ENCODE measurements around the gene CLPTM1.

CLPTM1 gene

DNA sequence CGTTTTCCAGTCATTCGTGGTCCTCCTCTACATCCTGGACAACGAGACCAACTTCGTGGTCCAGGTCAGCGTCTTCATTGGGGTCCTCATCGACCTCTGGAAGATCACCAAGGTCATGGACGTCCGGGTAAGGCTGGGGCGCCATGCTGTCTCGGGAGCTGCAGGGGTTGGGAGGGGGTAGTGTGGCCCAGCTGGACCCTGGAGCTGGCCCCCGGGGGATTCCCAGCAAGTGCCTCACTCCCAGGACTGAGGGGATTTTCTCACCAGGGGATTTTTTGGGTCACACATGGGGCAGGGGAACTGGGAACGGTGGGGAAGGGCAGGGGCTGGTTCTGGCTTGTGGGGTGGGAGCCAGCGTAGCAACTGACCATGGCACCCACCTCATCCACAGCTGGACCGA is 35.3 kb downstream of the CLPTM1 start:
- H3K4me2 ChIP-seq (ENCODE audit: insufficient read depth, low read length, poor library complexity, severe bottlenecking): no peak overlapping the region
- peaks cover 23 to 80% of the 10 kb centered on the region in 2 donors for H3K36me3 ChIP-seq (replicated peaks in 1 of 2; ENCODE audit: control insufficient read depth in 2 of 2, insufficient read depth in 2 of 2, low read length in 2 of 2)
- no peaks in the 10 kb centered on the region for H3K4me1 ChIP-seq (ENCODE audit: control insufficient read depth in 2 of 2, insufficient read depth in 1 of 2, low read depth in 1 of 2, low read length in 2 of 2)
- peaks cover 2% of the 10 kb centered on the region for H3K79me1 ChIP-seq (ENCODE audit: low read depth, low read length)
- H2AK5ac ChIP-seq (ENCODE audit: low read depth, low read length): no peak overlapping the region
- no peak overlapping the region for H2BK15ac ChIP-seq (ENCODE audit: low read length)
- no peak overlapping the region for H3K4me3 ChIP-seq (ENCODE audit: low read length in 2 of 2)
- DNase-seq (ENCODE audit: low spot score): no peak
- no peak overlapping the region for H3K4ac ChIP-seq (ENCODE audit: low read length)
- no peak overlapping the region for H4K8ac ChIP-seq (ENCODE audit: low read depth, low read length)
- WGBS, 2 donors (ENCODE audit: extremely low coverage in 2 of 2, insufficient read length in 2 of 2, insufficient replicate concordance in 1 of 2): no CpG with 5 or more reads among the region's 14 CpGs
- no peak overlapping the region for H3K23ac ChIP-seq (ENCODE audit: low read depth, low read length, poor library complexity)
- no peak overlapping the region for H3K27ac ChIP-seq (replicated peaks; ENCODE audit: low read length)
- no peaks in the 10 kb centered on the region for H3K27me3 ChIP-seq (ENCODE audit: control insufficient read depth in 3 of 3, insufficient read depth in 3 of 3, low read depth in 1 of 3, low read length in 3 of 3)
- H2BK12ac ChIP-seq (ENCODE audit: low read length): no peak overlapping the region
- H2BK120ac ChIP-seq (ENCODE audit: low read depth, low read length): no peak overlapping the region
- H3K9me3 ChIP-seq (replicated peaks in 1 of 2; ENCODE audit: control insufficient read depth in 2 of 2, insufficient read depth in 1 of 2, low read depth in 1 of 2, low read length in 2 of 2): no peaks in the 10 kb centered on the region
- H2BK5ac ChIP-seq (ENCODE audit: low read length): no peak overlapping the region
- H3K18ac ChIP-seq (ENCODE audit: low read length): no peak overlapping the region
- no peak overlapping the region for H3K9ac ChIP-seq (ENCODE audit: low read depth, low read length, poor library complexity)
- H2AFZ ChIP-seq (ENCODE audit: low read length): no peak overlapping the region
- no peak overlapping the region for H3K14ac ChIP-seq (ENCODE audit: low read length)
- H4K91ac ChIP-seq (ENCODE audit: low read depth, low read length, poor library complexity): no peak overlapping the region

DNA sequence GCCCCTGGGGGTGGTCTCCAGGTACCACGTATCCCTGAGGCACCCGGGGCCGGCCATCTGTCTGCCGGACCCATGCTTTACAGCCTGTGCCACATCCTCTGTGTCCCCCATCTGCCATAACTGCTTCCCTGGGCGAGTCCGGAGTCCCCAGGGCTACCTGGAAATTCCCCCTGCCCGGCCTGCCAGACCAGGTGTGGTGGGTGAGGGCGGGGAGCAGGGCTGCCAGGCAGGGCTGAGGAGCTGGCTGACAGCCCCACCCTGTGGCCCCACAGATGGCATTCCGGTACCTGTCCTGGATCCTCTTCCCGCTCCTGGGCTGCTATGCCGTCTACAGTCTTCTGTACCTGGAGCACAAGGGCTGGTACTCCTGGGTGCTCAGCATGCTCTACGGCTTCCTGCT is 35.8 kb downstream of the CLPTM1 start:
- Histone ChIP-seq H2BK12ac (ENCODE audit: low read length) (no peak overlapping the region), H3K79me1 (ENCODE audit: low read depth, low read length) (peaks cover 2% of the 10 kb centered on the region), H3K27ac (replicated peaks; ENCODE audit: low read length) (no peak overlapping the region), H3K4me3 (ENCODE audit: low read length in 2 of 2) (no peak overlapping the region), H2BK120ac (ENCODE audit: low read depth, low read length) (no peak overlapping the region), H3K23ac (ENCODE audit: low read depth, low read length, poor library complexity) (no peak overlapping the region), H3K4ac (ENCODE audit: low read length) (no peak overlapping the region), H4K91ac (ENCODE audit: low read depth, low read length, poor library complexity) (no peak overlapping the region), H3K27me3 (ENCODE audit: control insufficient read depth in 3 of 3, insufficient read depth in 3 of 3, low read depth in 1 of 3, low read length in 3 of 3) (no peaks in the 10 kb centered on the region), H4K8ac (ENCODE audit: low read depth, low read length) (no peak overlapping the region), H3K9ac (ENCODE audit: low read depth, low read length, poor library complexity) (no peak overlapping the region), H3K14ac (ENCODE audit: low read length) (no peak overlapping the region), H2BK15ac (ENCODE audit: low read length) (no peak overlapping the region), H3K4me1 (ENCODE audit: control insufficient read depth in 2 of 2, insufficient read depth in 1 of 2, low read depth in 1 of 2, low read length in 2 of 2) (no peaks in the 10 kb centered on the region), H3K36me3 (replicated peaks in 1 of 2; ENCODE audit: control insufficient read depth in 2 of 2, insufficient read depth in 2 of 2, low read length in 2 of 2) (peaks cover 22 to 75% of the 10 kb centered on the region in 2 donors), H2AFZ (ENCODE audit: low read length) (no peak overlapping the region), H3K9me3 (replicated peaks in 1 of 2; ENCODE audit: control insufficient read depth in 2 of 2, insufficient read depth in 1 of 2, low read depth in 1 of 2, low read length in 2 of 2) (no peaks in the 10 kb centered on the region), H2AK5ac (ENCODE audit: low read depth, low read length) (no peak overlapping the region), H3K18ac (ENCODE audit: low read length) (no peak overlapping the region), H2BK5ac (ENCODE audit: low read length) (no peak overlapping the region), H3K4me2 (ENCODE audit: insufficient read depth, low read length, poor library complexity, severe bottlenecking) (no peak overlapping the region)
- DNase-seq (ENCODE audit: low spot score): no peak
- no CpG with 5 or more reads among the region's 12 CpGs for WGBS, 2 donors (ENCODE audit: extremely low coverage in 2 of 2, insufficient read length in 2 of 2, insufficient replicate concordance in 1 of 2)

DNA sequence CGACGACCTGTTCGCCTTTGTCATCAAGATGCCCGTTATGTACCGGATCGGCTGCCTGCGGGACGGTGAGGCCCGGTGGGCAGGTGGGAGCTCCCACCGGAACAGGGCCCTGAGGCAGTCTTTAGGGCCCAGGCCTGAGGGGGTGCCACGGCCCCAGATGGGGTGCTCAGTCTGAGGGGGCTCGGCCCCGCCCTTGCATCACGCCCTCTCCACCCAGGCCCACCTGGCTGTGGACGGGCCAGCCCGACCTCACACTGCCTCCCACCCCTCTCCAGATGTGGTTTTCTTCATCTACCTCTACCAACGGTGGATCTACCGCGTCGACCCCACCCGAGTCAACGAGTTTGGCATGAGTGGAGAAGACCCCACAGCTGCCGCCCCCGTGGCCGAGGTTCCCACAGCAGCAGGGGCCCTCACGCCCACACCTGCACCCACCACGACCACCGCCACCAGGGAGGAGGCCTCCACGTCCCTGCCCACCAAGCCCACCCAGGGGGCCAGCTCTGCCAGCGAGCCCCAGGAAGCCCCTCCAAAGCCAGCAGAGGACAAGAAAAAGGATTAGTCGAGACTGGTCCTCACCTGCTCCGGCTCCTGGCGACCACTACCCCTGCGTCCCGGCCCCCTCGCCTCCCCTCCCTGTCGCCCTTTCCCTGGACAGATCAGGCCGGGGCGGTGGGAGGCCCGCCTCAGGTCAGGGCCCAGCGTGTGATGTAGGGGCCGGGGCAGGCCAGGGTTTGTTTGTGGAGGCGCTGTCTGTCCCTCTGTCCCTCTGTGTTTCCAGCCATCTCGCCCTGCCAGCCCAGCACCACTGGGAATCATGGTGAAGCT is 37.4 kb downstream of the CLPTM1 start:
- WGBS, 2 donors (ENCODE audit: extremely low coverage in 2 of 2, insufficient read length in 2 of 2, insufficient replicate concordance in 1 of 2): no CpG with 5 or more reads among the region's 44 CpGs
- DNase-seq (ENCODE audit: low spot score): no peak
- H3K9ac ChIP-seq (ENCODE audit: low read depth, low read length, poor library complexity): no peak overlapping the region

GRCh38 chr19:44993526-44993925 is 38.3 kb downstream of the CLPTM1 start:
- Histone ChIP-seq H3K36me3 (replicated peaks in 1 of 2; ENCODE audit: control insufficient read depth in 2 of 2, insufficient read depth in 2 of 2, low read length in 2 of 2) (peaks cover 16 to 53% of the 10 kb centered on the region in 2 donors), H3K23ac (ENCODE audit: low read depth, low read length, poor library complexity) (no peak overlapping the region), H3K27me3 (ENCODE audit: control insufficient read depth in 3 of 3, insufficient read depth in 3 of 3, low read depth in 1 of 3, low read length in 3 of 3) (no peaks in the 10 kb centered on the region), H3K14ac (ENCODE audit: low read length) (no peak overlapping the region), H2BK5ac (ENCODE audit: low read length) (no peak overlapping the region), H3K27ac (replicated peaks; ENCODE audit: low read length) (no peak overlapping the region), H4K91ac (ENCODE audit: low read depth, low read length, poor library complexity) (no peak overlapping the region), H3K4ac (ENCODE audit: low read length) (no peak overlapping the region), H2AFZ (ENCODE audit: low read length) (no peak overlapping the region), H3K79me1 (ENCODE audit: low read depth, low read length) (peaks cover 2% of the 10 kb centered on the region), H4K8ac (ENCODE audit: low read depth, low read length) (no peak overlapping the region), H2BK12ac (ENCODE audit: low read length) (no peak overlapping the region), H3K9ac (ENCODE audit: low read depth, low read length, poor library complexity) (no peak overlapping the region), H3K4me2 (ENCODE audit: insufficient read depth, low read length, poor library complexity, severe bottlenecking) (no peak overlapping the region), H3K18ac (ENCODE audit: low read length) (no peak overlapping the region), H3K4me3 (ENCODE audit: low read length in 2 of 2) (no peak overlapping the region), H2BK15ac (ENCODE audit: low read length) (no peak overlapping the region), H3K4me1 (ENCODE audit: control insufficient read depth in 2 of 2, insufficient read depth in 1 of 2, low read depth in 1 of 2, low read length in 2 of 2) (no peaks in the 10 kb centered on the region), H3K9me3 (replicated peaks in 1 of 2; ENCODE audit: control insufficient read depth in 2 of 2, insufficient read depth in 1 of 2, low read depth in 1 of 2, low read length in 2 of 2) (peaks cover 0 to 2% of the 10 kb centered on the region in 2 donors), H2BK120ac (ENCODE audit: low read depth, low read length) (no peak overlapping the region), H2AK5ac (ENCODE audit: low read depth, low read length) (no peak overlapping the region)
- no peak for DNase-seq (ENCODE audit: low spot score)
- WGBS, 2 donors (ENCODE audit: extremely low coverage in 2 of 2, insufficient read length in 2 of 2, insufficient replicate concordance in 1 of 2): no CpG with 5 or more reads among the region's 6 CpGs

More for the DNA sequence above, 37.4 kb downstream of the CLPTM1 start:
- H3K36me3 ChIP-seq (replicated peaks in 1 of 2; ENCODE audit: control insufficient read depth in 2 of 2, insufficient read depth in 2 of 2, low read length in 2 of 2): peaks cover 18 to 60% of the 10 kb centered on the region in 2 donors
- no peak overlapping the region for H2BK12ac ChIP-seq (ENCODE audit: low read length)
- no peak overlapping the region for H4K8ac ChIP-seq (ENCODE audit: low read depth, low read length)
- H2BK5ac ChIP-seq (ENCODE audit: low read length): no peak overlapping the region
- no peak overlapping the region for H2BK15ac ChIP-seq (ENCODE audit: low read length)
- H4K91ac ChIP-seq (ENCODE audit: low read depth, low read length, poor library complexity): no peak overlapping the region
- H3K27me3 ChIP-seq (ENCODE audit: control insufficient read depth in 3 of 3, insufficient read depth in 3 of 3, low read depth in 1 of 3, low read length in 3 of 3): no peaks in the 10 kb centered on the region
- H3K18ac ChIP-seq (ENCODE audit: low read length): no peak overlapping the region
- H3K27ac ChIP-seq (replicated peaks; ENCODE audit: low read length): no peak overlapping the region
- H3K23ac ChIP-seq (ENCODE audit: low read depth, low read length, poor library complexity): no peak overlapping the region
- H3K4me3 ChIP-seq (ENCODE audit: low read length in 2 of 2): no peak overlapping the region
- no peaks in the 10 kb centered on the region for H3K9me3 ChIP-seq (replicated peaks in 1 of 2; ENCODE audit: control insufficient read depth in 2 of 2, insufficient read depth in 1 of 2, low read depth in 1 of 2, low read length in 2 of 2)
- H3K79me1 ChIP-seq (ENCODE audit: low read depth, low read length): peaks cover 2% of the 10 kb centered on the region
- H3K4me1 ChIP-seq (ENCODE audit: control insufficient read depth in 2 of 2, insufficient read depth in 1 of 2, low read depth in 1 of 2, low read length in 2 of 2): no peaks in the 10 kb centered on the region
- H2AK5ac ChIP-seq (ENCODE audit: low read depth, low read length): no peak overlapping the region
- no peak overlapping the region for H3K4ac ChIP-seq (ENCODE audit: low read length)
- no peak overlapping the region for H3K14ac ChIP-seq (ENCODE audit: low read length)
- no peak overlapping the region for H2AFZ ChIP-seq (ENCODE audit: low read length)
- H3K4me2 ChIP-seq (ENCODE audit: insufficient read depth, low read length, poor library complexity, severe bottlenecking): no peak overlapping the region
- H2BK120ac ChIP-seq (ENCODE audit: low read depth, low read length): no peak overlapping the region

Measured in neuronal stem cell (in vitro differentiated cells).